HG03520 (cell line): Measurements from ENCODE around the gene ID4.

Source experiments
- ATAC-seq: cut with Tn5 transposase; IDR thresholded peaks from one replicate; pipeline ENCODE4 v1.9.1; 2021; ENCODE audit warnings: mild to moderate bottlenecking, moderate library complexity; ENCODE audit not compliant: unreplicated experiment

The ID4 gene, protein sequence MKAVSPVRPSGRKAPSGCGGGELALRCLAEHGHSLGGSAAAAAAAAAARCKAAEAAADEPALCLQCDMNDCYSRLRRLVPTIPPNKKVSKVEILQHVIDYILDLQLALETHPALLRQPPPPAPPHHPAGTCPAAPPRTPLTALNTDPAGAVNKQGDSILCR

DNA sequence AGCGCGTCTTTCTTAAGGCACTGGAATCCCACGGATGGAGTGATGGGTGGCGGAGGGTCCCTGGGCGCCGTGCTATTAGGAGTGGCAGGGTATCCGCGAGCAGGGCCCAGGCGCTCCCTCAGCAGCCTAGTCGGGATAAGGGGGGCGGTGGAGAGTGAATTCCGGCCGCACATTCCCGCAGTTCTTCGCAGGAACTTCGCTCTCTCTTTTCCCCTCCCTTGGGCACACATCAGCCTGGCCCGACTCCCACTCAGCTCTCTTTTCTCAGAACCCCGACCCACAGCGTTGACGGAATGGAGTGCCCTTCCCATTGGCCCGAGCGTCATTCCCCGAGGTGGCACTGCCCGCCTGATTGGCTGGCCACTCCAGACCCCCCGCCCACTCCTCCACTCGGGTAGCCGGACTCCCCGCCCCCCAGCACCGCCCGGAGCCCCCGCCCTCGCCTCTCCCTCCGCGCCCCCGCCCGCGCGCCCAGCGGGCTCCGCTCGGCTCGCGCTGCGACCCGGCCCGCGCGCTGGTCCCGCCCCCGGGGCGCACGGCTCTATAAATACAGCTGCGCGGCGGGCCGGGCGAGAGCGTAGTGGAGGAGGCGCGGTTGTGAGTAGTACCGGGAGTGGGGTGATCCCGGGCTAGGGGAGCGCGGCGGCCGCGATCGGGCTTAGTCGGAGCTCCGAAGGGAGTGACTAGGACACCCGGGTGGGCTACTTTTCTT, at the start of gene ID4:
ID4 (plus strand) TSS at position 572 of the 712 bp plus-strand sequence. CDS start 385 bp downstream, outside the sequence.
- no peak for ATAC-seq

DNA sequence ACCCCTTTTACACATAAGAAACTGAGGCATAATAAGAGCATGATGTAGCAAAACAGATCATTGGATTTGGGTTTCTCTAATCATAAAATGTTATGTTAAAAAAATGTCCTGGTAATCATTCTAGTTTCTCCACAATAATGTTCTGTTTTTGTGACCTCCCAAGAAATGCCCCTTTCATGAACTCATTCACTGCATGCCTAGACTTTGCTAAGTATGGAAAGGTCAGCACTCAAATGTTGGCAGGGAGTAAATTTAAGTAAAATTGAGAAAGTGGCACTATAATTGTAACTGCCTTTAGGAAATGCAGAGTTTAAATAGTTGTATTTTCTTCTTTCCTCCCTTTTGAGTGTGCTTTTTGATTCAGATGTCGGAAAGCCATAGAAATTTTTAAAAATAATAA, 48.5 kb upstream of the ID4 start:
- ATAC-seq = no peak

DNA sequence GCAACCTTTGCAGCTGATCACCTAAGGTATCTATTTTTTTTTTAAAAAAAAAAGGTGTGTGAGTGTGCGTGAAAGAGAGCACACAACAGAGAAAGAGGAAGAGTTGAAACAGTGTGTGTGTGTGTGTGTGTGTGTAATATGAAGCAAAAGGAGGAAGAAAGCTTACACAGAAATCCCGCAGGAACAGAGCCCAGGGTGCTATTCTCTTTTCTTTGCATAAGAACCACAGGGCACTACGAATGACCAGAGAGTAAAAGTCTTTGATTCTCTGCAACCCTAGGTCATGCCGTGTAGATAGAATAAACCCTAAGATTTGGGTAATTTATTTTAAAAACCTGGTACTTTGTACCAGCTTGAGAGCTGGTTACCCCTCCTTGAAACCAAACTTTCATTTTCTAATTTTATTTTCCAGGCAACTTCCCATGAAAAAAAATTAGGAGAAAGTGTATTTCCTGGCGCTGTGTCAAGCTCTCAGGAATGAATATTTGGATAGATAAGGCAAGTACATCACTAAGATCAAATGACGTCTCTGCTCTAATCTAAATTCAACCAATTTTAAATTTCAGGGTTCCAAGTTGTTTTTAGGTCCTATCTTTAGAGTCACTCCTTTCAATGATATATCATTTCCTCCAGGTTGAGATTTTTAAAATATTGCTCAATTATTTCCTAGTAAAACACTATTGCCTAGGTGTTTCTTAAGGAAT, 47.9 kb upstream of the ID4 start:
- no peak for ATAC-seq

DNA sequence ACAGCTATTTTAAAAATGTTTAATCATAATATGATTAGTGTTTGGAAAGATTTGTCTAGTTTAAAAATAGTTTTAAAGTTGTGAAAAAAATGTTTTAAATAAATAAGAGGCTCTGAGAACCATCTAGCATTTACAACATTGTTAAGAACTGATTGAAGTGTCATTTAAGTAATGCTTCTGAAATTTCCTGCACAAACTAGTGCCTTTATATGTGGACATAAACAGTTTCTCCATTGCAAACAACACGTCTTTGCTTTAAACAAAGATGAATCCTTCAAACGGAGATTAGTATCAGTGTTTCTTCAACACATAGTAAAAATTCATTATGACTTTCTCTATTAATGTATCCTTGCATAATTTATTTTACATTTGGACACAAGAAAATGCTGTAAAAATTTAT, 45.9 kb upstream of the ID4 start:
- no peak for ATAC-seq

DNA sequence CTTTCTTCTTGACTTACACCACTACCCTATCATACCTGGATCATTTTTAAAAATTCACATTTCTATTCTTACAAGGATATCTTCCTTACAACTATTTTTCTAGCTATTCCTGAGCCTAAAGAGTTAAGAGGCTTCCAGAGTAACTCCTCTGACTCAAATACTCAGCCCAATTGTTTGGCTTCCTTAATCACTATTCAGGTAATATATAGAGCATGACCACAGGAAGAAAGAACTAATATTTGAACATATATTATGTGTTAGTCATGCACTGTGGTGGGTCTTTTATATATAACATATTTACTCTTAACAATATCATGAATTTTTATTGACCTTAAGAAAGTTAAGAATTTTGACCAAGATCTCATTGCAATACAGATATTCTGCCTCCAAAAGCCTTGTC, 42.0 kb upstream of the ID4 start:
- no peak for ATAC-seq

DNA sequence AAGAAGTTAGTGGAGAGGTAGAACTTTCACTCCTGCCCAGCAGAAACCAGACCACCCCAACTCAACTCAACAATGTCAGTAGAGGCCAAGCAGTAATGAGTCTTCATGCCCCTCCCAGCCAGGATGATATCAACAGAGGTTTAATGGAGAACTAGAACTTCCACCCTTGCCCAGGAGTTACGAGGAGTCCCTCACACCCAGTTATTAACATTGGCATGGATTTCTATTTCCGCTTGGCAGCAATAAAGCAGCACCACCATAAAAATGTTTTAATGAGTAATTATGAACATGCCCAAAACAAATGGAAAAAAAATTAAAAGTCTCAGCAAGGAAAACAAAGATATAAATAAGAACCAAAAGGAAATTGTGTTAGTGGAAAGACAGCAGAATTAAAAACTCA, 40.7 kb upstream of the ID4 start:
- ATAC-seq = no peak

DNA sequence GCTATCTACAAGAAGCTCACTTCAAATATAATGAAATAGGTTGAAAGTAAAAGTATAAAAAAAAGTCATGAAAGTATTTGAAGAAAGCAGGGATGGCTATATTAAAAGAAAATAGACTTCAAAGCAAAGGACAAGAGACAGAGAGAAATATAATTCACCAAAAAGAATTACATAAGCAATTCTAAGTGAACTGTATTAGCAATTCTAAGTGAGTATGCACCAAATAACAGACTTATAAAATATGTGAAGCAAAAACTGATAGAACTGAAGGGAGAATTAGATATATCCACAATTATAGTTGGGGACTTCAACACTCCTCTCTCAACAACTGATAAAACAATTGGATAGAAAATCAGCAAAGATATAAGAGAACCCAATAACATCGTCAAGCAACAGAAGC, 38.8 kb upstream of the ID4 start:
- ATAC-seq = no peak

DNA sequence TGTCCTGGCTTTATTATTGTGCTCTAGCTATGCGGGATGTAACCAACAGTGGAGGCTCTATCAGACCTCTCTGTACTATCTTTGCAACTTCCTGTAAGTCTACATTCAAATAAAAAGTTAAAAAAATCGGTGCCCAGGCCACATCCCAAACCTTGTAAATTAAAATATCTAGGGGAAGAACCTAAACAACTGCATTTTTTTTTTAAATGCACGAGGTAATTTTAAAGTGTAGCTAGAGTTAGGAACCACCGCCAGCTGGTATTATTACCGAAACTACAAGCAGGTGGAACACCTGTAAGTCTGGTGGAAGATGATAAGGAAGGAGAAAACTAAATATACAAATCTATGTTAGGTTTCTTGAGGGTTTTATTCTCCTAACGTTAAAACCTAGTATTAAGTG, 34.5 kb upstream of the ID4 start:
- no peak for ATAC-seq

DNA sequence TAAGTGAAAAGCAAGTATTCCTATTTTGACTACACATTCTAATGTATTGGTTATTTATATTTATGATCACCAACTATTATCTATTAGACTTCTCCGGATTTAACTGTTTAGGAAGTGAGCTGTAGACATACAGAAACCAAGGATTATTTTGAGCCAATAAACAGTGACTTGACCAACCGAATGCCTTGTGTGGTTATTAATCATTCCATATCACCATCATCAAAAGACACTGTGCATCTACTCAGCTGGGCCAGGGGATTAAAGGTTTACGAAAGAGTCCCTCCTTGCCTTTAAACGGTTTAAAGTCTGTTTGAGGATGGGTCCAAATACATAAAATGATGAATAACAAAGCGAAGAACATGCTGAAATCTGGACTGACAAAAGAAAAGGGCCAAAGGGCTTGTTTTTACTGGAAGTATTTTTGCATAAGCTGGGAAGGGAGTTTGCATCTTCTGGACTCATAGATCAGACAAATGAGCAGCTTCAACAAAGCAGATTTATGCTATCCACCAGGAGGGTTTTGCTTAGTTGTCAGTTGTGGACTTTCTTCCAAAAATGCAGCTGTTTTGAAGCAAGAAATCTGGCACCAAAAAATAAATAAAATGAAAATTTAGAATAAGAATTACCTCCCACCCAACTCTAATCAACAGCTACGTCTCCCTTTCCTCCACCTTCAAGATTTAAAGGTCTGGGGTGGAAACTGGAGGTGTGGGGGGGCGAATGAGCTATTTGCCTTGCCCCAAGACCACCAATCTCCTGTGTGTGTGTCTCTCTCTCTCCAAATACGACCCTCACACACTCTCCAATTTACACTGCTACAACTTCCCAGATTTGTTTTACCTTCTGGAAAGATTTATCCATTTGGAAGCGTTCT, 33.6 kb upstream of the ID4 start:
- no peak for ATAC-seq

DNA sequence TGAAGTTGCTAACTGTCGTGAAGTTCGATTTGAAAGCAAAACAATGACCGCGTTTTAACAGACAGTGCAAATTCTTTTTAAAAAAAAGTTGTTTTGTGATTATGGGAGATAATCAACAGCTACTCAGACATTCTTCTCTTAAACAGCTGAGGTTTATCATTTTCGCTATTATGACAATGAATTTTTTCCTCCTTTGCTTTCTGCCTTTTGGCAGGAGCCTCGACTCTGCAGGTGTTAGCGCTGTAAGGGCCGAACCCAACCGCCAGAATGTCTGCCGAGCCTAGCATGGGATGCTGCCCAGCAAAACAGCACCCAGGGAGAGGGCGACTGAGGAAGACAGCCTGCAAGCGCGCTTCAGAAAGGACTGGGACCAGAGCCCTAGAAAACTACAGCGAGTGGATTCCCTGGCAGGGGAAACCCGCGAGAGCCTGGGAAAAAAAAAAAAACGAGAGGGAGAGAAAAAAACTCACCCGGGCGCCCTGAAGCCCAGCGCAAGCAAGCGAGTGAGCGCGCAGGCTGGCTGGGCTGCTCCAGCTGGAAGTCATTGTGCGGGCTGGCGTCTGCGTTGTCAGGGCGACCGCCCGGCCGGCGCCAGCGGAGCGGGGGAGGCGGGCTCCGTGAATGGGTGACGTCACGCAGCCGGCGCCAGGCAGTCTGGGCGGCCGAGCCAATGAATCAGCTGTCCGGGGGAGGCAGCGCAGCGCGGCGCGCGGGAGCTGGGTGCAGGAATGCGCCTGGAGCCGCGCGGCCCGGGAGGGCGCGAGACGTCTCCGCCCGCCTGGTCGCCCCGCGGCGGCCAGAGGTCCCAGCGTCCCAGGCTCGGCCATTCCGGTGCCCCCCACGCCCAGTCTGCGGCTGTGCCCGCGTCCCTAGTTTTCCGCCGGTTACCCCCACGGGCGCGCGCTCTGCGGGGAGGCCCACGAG, 32.7 kb upstream of the ID4 start:
- ATAC-seq = peak; percentile 98

DNA sequence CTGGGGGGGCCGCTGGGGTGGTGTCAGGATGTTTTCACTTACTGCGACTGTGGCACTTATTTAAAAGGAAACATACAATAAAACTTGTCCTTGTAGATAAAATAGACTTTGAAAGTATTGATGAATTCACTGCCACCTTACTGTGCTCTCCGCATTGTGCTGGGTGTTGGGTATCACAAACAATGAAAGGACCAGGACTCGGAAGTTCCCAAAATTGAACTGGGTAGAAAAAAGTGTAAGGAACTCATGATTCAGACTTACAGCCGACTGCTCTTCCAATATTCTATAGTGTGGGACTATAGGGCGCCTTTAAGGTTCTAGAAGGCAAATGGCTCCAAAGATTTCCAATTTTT, 32.1 kb upstream of the ID4 start:
- no peak for ATAC-seq

DNA sequence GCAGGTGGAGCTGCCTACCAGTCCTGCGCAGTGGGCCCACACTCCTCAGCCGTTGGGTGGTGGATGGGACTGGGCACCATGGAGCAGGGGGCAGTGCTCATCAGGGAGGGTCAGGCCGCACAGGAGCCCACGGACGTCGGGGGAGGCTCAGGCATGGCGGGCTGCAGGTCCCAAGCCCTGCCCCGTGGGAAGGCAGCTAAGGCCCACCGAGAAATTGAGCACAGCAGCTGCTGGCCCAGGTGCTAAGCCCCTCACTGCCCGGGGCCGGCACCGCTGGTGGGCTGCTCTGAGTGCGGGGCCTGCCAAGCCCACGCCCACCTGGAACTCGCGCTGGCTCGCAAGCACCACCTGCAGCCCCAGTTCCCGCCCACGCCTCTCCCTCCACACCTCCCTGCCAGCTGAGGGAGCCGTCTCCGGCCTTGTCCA, 30.2 kb upstream of the ID4 start:
- ATAC-seq = no peak

DNA sequence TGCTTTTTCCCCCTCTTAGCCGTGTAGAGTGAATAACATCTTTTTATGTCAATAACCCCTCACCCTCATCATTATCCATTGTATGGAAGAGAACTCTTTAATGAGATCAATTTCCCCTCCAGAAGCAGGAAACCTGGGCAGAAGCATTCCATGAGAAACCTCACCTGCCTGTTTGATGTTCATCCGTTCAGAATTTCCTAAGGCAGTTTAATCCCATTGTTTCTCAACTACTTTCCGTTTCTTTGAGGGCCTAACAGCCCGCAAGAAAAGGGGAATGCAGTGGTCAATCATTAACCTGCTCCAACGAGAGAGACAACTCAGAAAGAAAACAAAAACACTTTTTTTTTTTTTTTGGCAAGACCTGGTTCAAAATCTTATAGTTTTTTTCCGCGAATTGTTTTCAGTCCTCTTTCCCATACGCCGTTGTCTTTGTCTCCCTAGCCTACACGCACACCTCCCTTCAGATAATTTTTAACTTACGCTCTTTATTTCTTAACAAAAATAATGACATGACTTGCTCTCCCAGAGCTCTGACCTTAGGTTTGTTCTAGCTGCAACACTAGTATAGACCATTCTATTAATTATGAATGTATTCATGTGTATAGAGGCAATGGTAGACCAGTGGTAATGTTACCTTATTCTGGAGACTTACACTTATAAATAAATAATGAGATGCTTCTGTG, 25.6 kb upstream of the ID4 start:
- ATAC-seq = no peak

DNA sequence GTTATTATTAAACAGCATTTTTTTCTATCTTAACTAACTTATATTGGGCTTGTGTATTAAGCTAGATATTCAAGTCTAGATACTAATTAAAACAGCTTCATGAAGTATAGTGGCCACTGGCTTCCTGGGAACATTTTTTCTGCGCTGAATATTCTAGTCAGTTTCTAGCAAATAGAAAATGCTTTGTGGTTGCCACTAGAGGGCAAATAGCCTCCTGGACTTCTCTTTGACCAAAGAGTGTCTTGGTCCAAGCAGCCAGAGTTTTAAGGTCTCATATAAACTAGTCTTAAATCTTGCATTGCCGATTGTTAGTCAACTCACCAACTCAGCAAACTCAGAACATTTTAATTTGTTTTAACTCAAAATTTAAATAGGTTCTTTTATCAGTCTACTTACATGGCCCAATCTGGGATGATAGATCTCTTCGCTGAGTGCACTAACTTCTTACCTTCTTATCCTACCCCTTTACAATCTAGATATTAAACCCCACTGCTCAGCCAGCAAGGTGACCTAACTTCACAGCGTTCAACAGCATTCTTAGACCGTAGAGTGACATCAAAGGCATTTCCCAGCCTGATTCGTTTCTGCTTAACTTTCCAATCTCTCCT, 24.6 kb upstream of the ID4 start:
- no peak for ATAC-seq

DNA sequence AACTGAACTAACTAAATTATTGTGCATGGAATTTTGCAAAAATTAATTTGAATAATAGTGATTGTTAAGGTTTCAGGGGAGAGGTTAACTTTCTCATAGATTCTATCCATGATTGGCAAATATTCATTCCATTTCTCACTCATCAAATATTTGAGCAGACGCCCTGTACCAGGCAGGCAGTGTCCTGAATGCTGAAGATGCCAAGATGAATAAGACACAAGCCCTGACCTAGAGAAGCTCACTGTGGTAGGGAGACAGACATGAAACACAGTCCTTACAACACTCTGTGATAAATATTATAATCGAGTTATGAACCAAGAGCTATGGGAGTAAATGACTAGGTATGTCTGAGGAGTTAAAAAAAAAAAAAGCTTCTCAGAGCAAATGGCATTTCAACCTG, 18.4 kb upstream of the ID4 start:
- no peak for ATAC-seq

DNA sequence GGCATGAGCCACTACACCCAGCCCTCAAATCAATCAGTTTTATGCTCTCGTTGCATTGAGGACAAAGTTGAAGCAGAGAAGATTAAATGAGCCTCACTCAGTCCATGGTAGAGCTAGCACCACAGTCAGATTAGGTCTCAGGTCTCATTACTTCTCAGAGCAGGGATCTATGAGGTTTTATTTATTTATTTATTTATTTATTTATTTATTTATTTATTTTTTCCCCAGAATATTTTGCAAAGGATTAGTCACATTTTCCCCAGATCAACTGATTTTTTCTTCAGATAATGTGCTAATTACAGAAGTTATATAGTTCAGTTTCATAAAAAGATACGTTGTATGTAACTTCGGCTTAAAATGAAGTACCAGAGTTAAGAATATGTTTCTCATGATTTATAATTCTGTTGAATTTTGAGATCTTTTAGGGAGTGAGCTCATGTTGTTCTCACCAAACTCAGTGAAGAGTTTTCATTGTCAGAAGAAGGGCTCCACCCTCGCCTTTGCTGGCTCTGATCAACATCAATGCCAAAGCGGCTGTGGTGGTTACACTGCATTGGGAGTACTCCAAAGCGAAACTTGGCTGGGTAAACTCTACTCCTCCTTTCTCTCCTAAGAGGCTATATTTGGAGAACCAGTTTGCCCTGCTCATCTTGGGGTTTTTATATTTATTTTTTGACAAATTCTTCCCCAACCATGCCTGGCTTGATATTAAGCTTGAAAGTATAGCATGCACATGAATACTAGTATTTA, 12.9 kb upstream of the ID4 start:
- ATAC-seq = no peak

DNA sequence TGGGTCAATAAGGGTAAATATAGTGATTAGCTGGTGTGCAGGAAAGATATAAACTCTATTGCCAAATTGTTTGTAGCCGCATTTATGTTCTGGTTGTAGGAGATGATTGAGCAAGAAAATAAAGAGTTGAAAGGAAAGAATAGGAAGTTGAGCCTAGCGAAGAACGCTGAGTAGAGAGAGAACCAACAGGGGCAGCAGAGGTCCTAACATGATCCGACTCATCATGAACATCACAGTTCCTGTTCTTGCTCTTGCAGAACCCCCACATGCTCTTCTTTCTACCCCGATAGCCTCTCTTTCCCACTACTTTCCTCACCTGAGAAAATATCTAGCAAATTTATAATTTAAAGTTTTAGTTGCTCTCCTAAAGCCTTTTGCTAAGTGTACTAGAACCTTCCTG, 9.9 kb upstream of the ID4 start:
- no peak for ATAC-seq

DNA sequence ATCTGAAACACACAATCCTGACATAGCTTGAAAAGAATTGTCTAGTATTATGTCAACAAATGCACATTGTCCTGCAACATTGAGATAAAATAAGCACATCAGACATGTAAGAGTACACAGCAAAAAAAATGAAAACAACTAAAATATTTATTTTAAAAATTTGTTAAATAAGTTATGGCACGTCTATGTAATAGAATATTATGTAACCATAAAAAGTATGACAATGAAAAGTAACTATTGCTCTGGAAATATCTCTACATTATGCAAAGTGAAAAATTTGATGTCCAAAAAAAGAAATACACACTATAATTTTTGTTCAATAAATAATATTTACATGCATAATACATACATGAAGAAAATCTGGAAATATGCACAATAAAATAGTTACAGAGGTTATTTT, 9.3 kb upstream of the ID4 start:
- ATAC-seq = no peak

DNA sequence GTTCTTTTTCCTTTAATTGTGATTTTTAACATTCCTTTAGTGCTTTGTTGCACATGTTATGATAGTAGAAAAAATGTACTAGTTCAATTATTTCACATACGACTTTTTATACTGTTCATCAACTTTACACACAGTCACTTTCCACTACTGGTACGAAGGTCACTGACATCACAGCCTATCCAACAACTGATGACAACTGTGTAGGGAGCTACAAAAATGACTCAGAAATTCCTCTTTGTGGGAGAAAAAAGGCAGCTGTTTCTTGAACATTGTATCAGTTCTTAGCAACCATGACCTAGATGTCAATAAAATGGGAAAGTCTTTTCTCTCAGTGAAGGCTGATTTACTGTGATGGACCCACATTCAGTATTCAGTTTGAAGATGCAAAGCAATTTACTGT, 7.0 kb upstream of the ID4 start:
- no peak for ATAC-seq
